ENCODE measurements around the gene HHATL. TPM values are rescaled to one million over a fixed set of nuclear protein-coding genes. Genes with fewer than 3 reads are reported as not detected.

HHATL gene
- total RNA-seq, 2 experiments from 2014 or later: not detected

- Mint-ChIP-seq H3K4me1 (ENCODE audit: low read depth) (no peaks in the 10 kb centered on the region), H3K27ac (no peak overlapping the region), H3K9me3 (no peaks in the 10 kb centered on the region), H3K36me3 (ENCODE audit: low read depth) (no peaks in the 10 kb centered on the region), H3K27me3 (ENCODE audit: low read depth) (no peaks in the 10 kb centered on the region), H3K4me3 (no peak overlapping the region)
- DNase-seq: no peak
- CTCF ChIA-PET: no interaction called here
- intact Hi-C loops (cut with micrococcal nuclease): no loop called here
Measured at GRCh38 chr3:42698911-42699230, 3.7 kb downstream of the HHATL start.

GRCh38 chr3:42698216-42698910 lies 4.2 kb downstream of the HHATL start:
- CTCF ChIA-PET: no interaction called here
- Mint-ChIP-seq H3K9me3 (no peaks in the 10 kb centered on the region), H3K4me3 (no peak overlapping the region), H3K4me1 (ENCODE audit: low read depth) (no peaks in the 10 kb centered on the region), H3K27me3 (ENCODE audit: low read depth) (no peaks in the 10 kb centered on the region), H3K27ac (no peak overlapping the region), H3K36me3 (ENCODE audit: low read depth) (no peaks in the 10 kb centered on the region)
- intact Hi-C loops (cut with micrococcal nuclease): no loop called here
- DNase-seq: no peak

GRCh38 chr3:42697289-42698051 lies 5.1 kb downstream of the HHATL start:
- Mint-ChIP-seq H3K4me3 (no peak overlapping the region), H3K4me1 (ENCODE audit: low read depth) (no peaks in the 10 kb centered on the region), H3K36me3 (ENCODE audit: low read depth) (no peaks in the 10 kb centered on the region), H3K27me3 (ENCODE audit: low read depth) (no peaks in the 10 kb centered on the region), H3K27ac (no peak overlapping the region), H3K9me3 (no peaks in the 10 kb centered on the region)
- intact Hi-C loops (cut with micrococcal nuclease): no loop called here
- no peak for DNase-seq
- CTCF ChIA-PET: no interaction called here

GRCh38 chr3:42696356-42697288 lies 6.0 kb downstream of the HHATL start:
- H3K27me3 Mint-ChIP-seq (ENCODE audit: low read depth): no peaks in the 10 kb centered on the region
- H3K4me3 Mint-ChIP-seq: no peak overlapping the region
- DNase-seq: no peak
- no peaks in the 10 kb centered on the region for H3K36me3 Mint-ChIP-seq (ENCODE audit: low read depth)
- intact Hi-C loops (cut with micrococcal nuclease): no loop called here
- no peaks in the 10 kb centered on the region for H3K4me1 Mint-ChIP-seq (ENCODE audit: low read depth)
- H3K27ac Mint-ChIP-seq: no peak overlapping the region
- CTCF ChIA-PET: interaction anchor here (0.6 kb wide), 1 partner anchor 87 kb away, joined by 4 read pairs; no protein-coding TSS in a partner anchor
- no peaks in the 10 kb centered on the region for H3K9me3 Mint-ChIP-seq

GRCh38 chr3:42694366-42694765 lies 8.2 kb downstream of the HHATL start:
- no peak overlapping the region for H3K27ac Mint-ChIP-seq
- no peaks in the 10 kb centered on the region for H3K9me3 Mint-ChIP-seq
- CTCF ChIA-PET: interaction anchor here (0.6 kb wide), 1 partner anchor 601 kb away, joined by 6 read pairs; no protein-coding TSS in a partner anchor
- intact Hi-C loops (cut with micrococcal nuclease): no loop called here
- no peak overlapping the region for H3K4me3 Mint-ChIP-seq
- DNase-seq: no peak
- no peaks in the 10 kb centered on the region for H3K4me1 Mint-ChIP-seq (ENCODE audit: low read depth)
- H3K27me3 Mint-ChIP-seq (ENCODE audit: low read depth): no peaks in the 10 kb centered on the region
- no peaks in the 10 kb centered on the region for H3K36me3 Mint-ChIP-seq (ENCODE audit: low read depth)

- CTCF ChIA-PET: interaction anchor here (0.6 kb wide), 1 partner anchor 600 kb away, joined by 6 read pairs; no protein-coding TSS in a partner anchor
- H3K27ac Mint-ChIP-seq: no peak overlapping the region
- no peaks in the 10 kb centered on the region for H3K36me3 Mint-ChIP-seq (ENCODE audit: low read depth)
- intact Hi-C loops (cut with micrococcal nuclease): no loop called here
- H3K4me3 Mint-ChIP-seq: no peak overlapping the region
- H3K27me3 Mint-ChIP-seq (ENCODE audit: low read depth): no peaks in the 10 kb centered on the region
- no peaks in the 10 kb centered on the region for H3K4me1 Mint-ChIP-seq (ENCODE audit: low read depth)
- H3K9me3 Mint-ChIP-seq: no peaks in the 10 kb centered on the region
- no peak for DNase-seq
Measured at GRCh38 chr3:42693530-42693930, 9.1 kb downstream of the HHATL start.

GRCh38 chr3:42692667-42693529 lies 9.7 kb downstream of the HHATL start:
- DNase-seq: no peak
- CTCF ChIA-PET: no interaction called here
- H3K4me1 Mint-ChIP-seq (ENCODE audit: low read depth): no peaks in the 10 kb centered on the region
- no peaks in the 10 kb centered on the region for H3K9me3 Mint-ChIP-seq
- no peak overlapping the region for H3K27ac Mint-ChIP-seq
- intact Hi-C loops (cut with micrococcal nuclease): no loop called here
- no peak overlapping the region for H3K4me3 Mint-ChIP-seq
- H3K36me3 Mint-ChIP-seq (ENCODE audit: low read depth): no peaks in the 10 kb centered on the region
- no peaks in the 10 kb centered on the region for H3K27me3 Mint-ChIP-seq (ENCODE audit: low read depth)

- no peaks in the 10 kb centered on the region for H3K36me3 Mint-ChIP-seq (ENCODE audit: low read depth)
- no peak overlapping the region for H3K27ac Mint-ChIP-seq
- CTCF ChIA-PET: no interaction called here
- no peaks in the 10 kb centered on the region for H3K27me3 Mint-ChIP-seq (ENCODE audit: low read depth)
- no peak overlapping the region for H3K4me3 Mint-ChIP-seq
- H3K9me3 Mint-ChIP-seq: no peaks in the 10 kb centered on the region
- no peak for DNase-seq
- no peaks in the 10 kb centered on the region for H3K4me1 Mint-ChIP-seq (ENCODE audit: low read depth)
- intact Hi-C loops (cut with micrococcal nuclease): no loop called here
Measured at GRCh38 chr3:42691816-42692666, 10.6 kb downstream of the HHATL start.

GRCh38 chr3:42690766-42691680 lies 11.6 kb downstream of the HHATL start:
- Mint-ChIP-seq H3K9me3 (no peaks in the 10 kb centered on the region), H3K27me3 (ENCODE audit: low read depth) (peaks cover 9% of the 10 kb centered on the region), H3K27ac (no peak overlapping the region), H3K36me3 (ENCODE audit: low read depth) (no peaks in the 10 kb centered on the region), H3K4me1 (ENCODE audit: low read depth) (no peaks in the 10 kb centered on the region), H3K4me3 (no peak overlapping the region)
- CTCF ChIA-PET: interaction anchor here (0.6 kb wide), 1 partner anchor 27 kb away, joined by 3 read pairs; no protein-coding TSS in a partner anchor
- DNase-seq: no peak
- intact Hi-C loops (cut with micrococcal nuclease): no loop called here

- intact Hi-C loops (cut with micrococcal nuclease): no loop called here
- H3K27ac Mint-ChIP-seq: no peak overlapping the region
- no peak overlapping the region for H3K4me3 Mint-ChIP-seq
- H3K27me3 Mint-ChIP-seq (ENCODE audit: low read depth): peaks cover 16% of the 10 kb centered on the region
- peaks cover 2% of the 10 kb centered on the region for H3K4me1 Mint-ChIP-seq (ENCODE audit: low read depth)
- DNase-seq: no peak
- CTCF ChIA-PET: interaction anchor here (0.6 to 1.4 kb wide), 2 partner anchors 24 to 26 kb away, joined by 3 to 4 read pairs; no protein-coding TSS in a partner anchor
- H3K36me3 Mint-ChIP-seq (ENCODE audit: low read depth): no peaks in the 10 kb centered on the region
- no peaks in the 10 kb centered on the region for H3K9me3 Mint-ChIP-seq
Measured at GRCh38 chr3:42690191-42690590, 12.4 kb downstream of the HHATL start.

Measured in activated naive CD4-positive, alpha-beta T cell treated with anti-CD3 and anti-CD28 coated beads for 36 hours (primary cell).